Caki2 (cell line): Measurements from ENCODE around the gene TFDP1. TPM values are rescaled to one million over a fixed set of nuclear protein-coding genes. Genes with fewer than 3 reads are reported as not detected.

Experiments used
- DNase-seq: peaks from one replicate; pipeline ENCODE4 v3.0.0-alpha.2; 2015; ENCODE audit warnings: low read depth
- in situ Hi-C: cut with HindIII; loops from 2 replicates; pipeline ENCODE4 v1.10.0; 2016; ENCODE audit warnings: low sequenced_read_pairs, low pct_unique_long_range_greater_than_20kb, mixed read lengths
- total RNA-seq: library from RNA; depleted of rRNA; stranded (reverse); fragments of >200 nt; shearing (Covaris generic); gene quantifications from 2 replicates; pipeline ENCODE4 v1.2.3, GENCODE V29; 2014; ENCODE audit warnings: low replicate concordance; rRNA removed

Gene TFDP1
- total RNA-seq, 1 experiment from 2014 or later: 16.8 TPM

GRCh38 chr13:113664751-113665596 is 80.4 kb downstream of the TFDP1 start:
- no peak for DNase-seq
- in situ Hi-C loops: no loop called here

- no peak for DNase-seq
- in situ Hi-C loops: no loop called here
Observed at GRCh38 chr13:113665597-113666328, 81.2 kb downstream of the TFDP1 start.

GRCh38 chr13:113666329-113666670 is 81.7 kb downstream of the TFDP1 start:
- DNase-seq: no peak
- in situ Hi-C loops: no loop called here

- in situ Hi-C loops: no loop called here
- DNase-seq: no peak
Observed at GRCh38 chr13:113666951-113667701, 82.6 kb downstream of the TFDP1 start, which contains the start of gene GRK1. GRK1 (plus strand) TSS chr13:113667219; CDS start chr13:113667387, 168 bp downstream.

GRCh38 chr13:113667771-113668490 is 83.4 kb downstream of the TFDP1 start:
- no peak for DNase-seq
- in situ Hi-C loops: no loop called here

GRCh38 chr13:113668491-113668971 is 84.0 kb downstream of the TFDP1 start:
- in situ Hi-C loops: no loop called here
- DNase-seq: no peak

- in situ Hi-C loops: no loop called here
- DNase-seq: no peak
Observed at GRCh38 chr13:113669231-113669754, 84.7 kb downstream of the TFDP1 start.

- DNase-seq: no peak
- in situ Hi-C loops: no loop called here
Observed at GRCh38 chr13:113669755-113670341, 85.3 kb downstream of the TFDP1 start.

GRCh38 chr13:113670541-113670940 is 86.0 kb downstream of the TFDP1 start:
- in situ Hi-C loops: no loop called here
- DNase-seq: no peak

GRCh38 chr13:113671066-113672001 is 86.8 kb downstream of the TFDP1 start:
- DNase-seq: no peak
- in situ Hi-C loops: no loop called here

- DNase-seq: no peak
- in situ Hi-C loops: no loop called here
Observed at GRCh38 chr13:113672002-113672651, 87.6 kb downstream of the TFDP1 start.

Other genes starting within 250 kb of the TFDP1 start
- gene GRTP1, start 220.6 kb upstream of the TFDP1 start, total RNA-seq: 3.5 and 12.9 TPM in 2 replicates
- 21.4 and 28.4 TPM in 2 replicates for gene ADPRHL1, start 131.3 kb upstream of the TFDP1 start, total RNA-seq
- gene DCUN1D2, start 94.0 kb upstream of the TFDP1 start, total RNA-seq: 0.78 and 4.1 TPM in 2 replicates
- not detected in 2 replicates for gene ATP4B, start 73.4 kb downstream of the TFDP1 start, total RNA-seq
- not detected in 2 replicates for gene GRK1, start 82.5 kb downstream of the TFDP1 start, total RNA-seq
- gene TMEM255B, start 174.5 kb downstream of the TFDP1 start, total RNA-seq: 0.09 TPM in 1 of 2 replicates, not detected in the other